Colonic mucosa (tissue), 4 donors: ENCODE measurements around the gene TMEM255A. TPM values are rescaled to one million over a fixed set of nuclear protein-coding genes. Genes with fewer than 3 reads are reported as not detected.

Source experiments
- DNase-seq: peaks from one replicate; pipeline ENCODE4 v3.0.0-alpha.2; 2020
- H3K27ac ChIP-seq: fragments of 200-600 bp; one replicate; pipeline ENCODE4 v1.8.0; 2021
- H3K27me3 ChIP-seq: fragments of 200-600 bp; one replicate; pipeline ENCODE4 v1.8.0; 2021
- H3K36me3 ChIP-seq: fragments of 200-600 bp; one replicate; pipeline ENCODE4 v1.8.0; 2021
- H3K4me1 ChIP-seq: fragments of 200-600 bp; one replicate; pipeline ENCODE4 v1.8.0; 2021; ENCODE audit warnings: mild to moderate bottlenecking
- H3K4me3 ChIP-seq: fragments of 200-600 bp; one replicate; pipeline ENCODE4 v1.8.0; 2021
- H3K9ac ChIP-seq, 2 donors: one replicate each; pipeline ENCODE4 v1.7.0; 2013; ENCODE audit warnings: control low read depth in 2 of 2, low read depth in 2 of 2, low read length in 2 of 2
- H3K9me3 ChIP-seq: fragments of 200-600 bp; one replicate; pipeline ENCODE4 v1.8.0; 2021
- CTCF ChIP-seq: fragments of 200-600 bp; IDR thresholded peaks from one replicate; pipeline ENCODE4 v1.8.0; 2022; ENCODE audit warnings: antibody characterized with exemption, mild to moderate bottlenecking
- intact Hi-C: fragments of 100-400 bp; cut with DNase I; formaldehyde crosslinking; loops from one replicate; pipeline ENCODE4 v1.14.1; 2022
- total RNA-seq, 2 donors: library from RNA; stranded (reverse); fragmentation: NEBNext Ultra II Directional in 1 of 2; extraction: Animal tissue kit (Norgen Biotek cat#: 25700) in 1 of 2; gene quantifications; one replicate each; pipeline ENCODE4 v1.2.1, GENCODE V29; 2021
- donor health status: healthy.
- donor health status: DM: no; HTN: no; CAD: no.
- donor health status: DM: no; HTN: no; CAD: no.

The TMEM255A gene
- total RNA-seq, 2 donors from 2014 or later: 1.1 to 2.6 TPM

GRCh38 chrX:120236687-120237479 is 74.4 kb downstream of the TMEM255A start:
- Histone ChIP-seq H3K9me3 (no peaks in the 10 kb centered on the region), H3K4me1 (no peaks in the 10 kb centered on the region), H3K36me3 (no peaks in the 10 kb centered on the region), H3K27me3 (no peaks in the 10 kb centered on the region), H3K9ac (no peak overlapping the region), H3K27ac (no peak overlapping the region), H3K4me3 (no peak overlapping the region)
- DNase-seq: no peak
- intact Hi-C loops: no loop called here
- TF ChIP-seq CTCF: no peak

- no peak for TF ChIP-seq CTCF
- no peak for DNase-seq
- H3K27me3 ChIP-seq: no peaks in the 10 kb centered on the region
- H3K36me3 ChIP-seq: no peaks in the 10 kb centered on the region
- H3K4me3 ChIP-seq: no peak overlapping the region
- H3K4me1 ChIP-seq: no peaks in the 10 kb centered on the region
- intact Hi-C loops: no loop called here
- no peaks in the 10 kb centered on the region for H3K9me3 ChIP-seq
- H3K9ac ChIP-seq: no peak overlapping the region
- no peak overlapping the region for H3K27ac ChIP-seq
These were observed 76.0 kb downstream of the TMEM255A start for GRCh38 chrX:120235284-120235683.

DNA sequence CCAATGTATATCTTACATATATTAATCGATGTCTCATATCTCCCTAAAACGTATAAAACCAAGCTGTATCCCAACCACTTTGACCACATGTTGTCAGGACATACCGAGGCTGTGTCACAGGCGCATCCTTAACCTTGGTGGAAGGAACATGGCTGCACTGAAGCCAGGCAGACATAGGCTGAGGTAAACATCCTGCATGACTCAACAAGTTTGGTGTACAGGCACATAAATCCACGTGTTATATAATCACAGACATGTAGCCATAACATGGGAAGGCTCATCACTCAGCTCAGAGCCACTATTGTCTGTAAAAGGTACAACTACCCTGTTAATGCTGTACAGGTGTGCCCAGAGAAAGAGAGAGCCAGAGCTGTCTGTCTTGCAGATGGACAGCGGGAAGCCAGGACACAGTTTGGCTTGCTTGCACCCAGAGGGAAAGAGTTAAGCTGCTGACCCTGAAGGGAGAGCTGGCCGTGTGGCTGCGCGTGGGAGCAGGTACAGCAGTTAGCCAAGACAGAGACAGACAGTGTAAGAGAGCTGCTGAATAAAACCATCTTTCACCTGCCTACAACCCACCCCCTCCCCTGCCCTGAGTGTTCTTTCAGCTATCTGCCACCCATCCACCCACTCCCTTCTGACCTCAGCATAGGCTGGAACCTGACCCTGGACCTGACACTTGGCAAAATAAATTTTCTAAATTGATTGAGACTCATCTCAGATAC is 82.9 kb downstream of the TMEM255A start:
- TF ChIP-seq CTCF: no peak
- no peaks in the 10 kb centered on the region for H3K27me3 ChIP-seq
- no peak overlapping the region for H3K27ac ChIP-seq
- no peaks in the 10 kb centered on the region for H3K36me3 ChIP-seq
- no peak overlapping the region for H3K4me3 ChIP-seq
- no peak overlapping the region for H3K9ac ChIP-seq
- H3K9me3 ChIP-seq: no peaks in the 10 kb centered on the region
- no peak for DNase-seq
- intact Hi-C loops: no loop called here
- H3K4me1 ChIP-seq: no peaks in the 10 kb centered on the region

- no peak overlapping the region for H3K4me3 ChIP-seq
- DNase-seq: no peak
- H3K36me3 ChIP-seq: no peaks in the 10 kb centered on the region
- no peak overlapping the region for H3K9ac ChIP-seq
- no peaks in the 10 kb centered on the region for H3K4me1 ChIP-seq
- TF ChIP-seq CTCF: no peak
- intact Hi-C loops: no loop called here
- H3K27ac ChIP-seq: no peak overlapping the region
- no peaks in the 10 kb centered on the region for H3K27me3 ChIP-seq
- no peaks in the 10 kb centered on the region for H3K9me3 ChIP-seq
These were observed 86.9 kb downstream of the TMEM255A start for GRCh38 chrX:120224388-120224787.

DNA sequence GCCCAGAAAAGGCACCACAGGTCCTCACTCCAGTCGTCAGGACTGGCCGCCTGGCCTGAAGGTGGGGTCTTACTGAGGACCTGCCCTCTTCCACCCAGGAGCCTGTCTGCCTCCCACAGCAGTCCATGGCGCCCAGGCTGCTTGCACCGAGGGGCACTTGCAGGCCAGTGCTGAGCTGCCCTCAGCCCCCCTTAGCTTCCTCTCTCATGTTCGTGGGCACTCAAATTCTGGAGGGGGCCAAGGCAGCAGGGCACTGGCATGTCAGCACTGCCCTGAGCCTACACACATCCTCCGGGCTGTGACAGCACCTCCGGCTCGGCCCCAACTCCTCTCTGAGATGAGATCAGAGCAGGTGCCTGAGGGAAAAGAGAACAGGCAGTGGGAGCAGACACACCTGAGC is 87.9 kb downstream of the TMEM255A start:
- TF ChIP-seq CTCF: no peak
- H3K27ac ChIP-seq: no peak overlapping the region
- no peak overlapping the region for H3K9ac ChIP-seq
- H3K4me3 ChIP-seq: no peak overlapping the region
- no peaks in the 10 kb centered on the region for H3K4me1 ChIP-seq
- no peaks in the 10 kb centered on the region for H3K27me3 ChIP-seq
- H3K36me3 ChIP-seq: no peaks in the 10 kb centered on the region
- intact Hi-C loops: no loop called here
- H3K9me3 ChIP-seq: no peaks in the 10 kb centered on the region
- DNase-seq: no peak
